HK-2 (cell line): ENCODE results near the gene DNAH10.

Experiments used
- DNase-seq: peaks from one replicate; pipeline ENCODE4 v3.0.0-alpha.2; 2018; ENCODE audit not compliant: unreplicated experiment

Gene DNAH10

DNA sequence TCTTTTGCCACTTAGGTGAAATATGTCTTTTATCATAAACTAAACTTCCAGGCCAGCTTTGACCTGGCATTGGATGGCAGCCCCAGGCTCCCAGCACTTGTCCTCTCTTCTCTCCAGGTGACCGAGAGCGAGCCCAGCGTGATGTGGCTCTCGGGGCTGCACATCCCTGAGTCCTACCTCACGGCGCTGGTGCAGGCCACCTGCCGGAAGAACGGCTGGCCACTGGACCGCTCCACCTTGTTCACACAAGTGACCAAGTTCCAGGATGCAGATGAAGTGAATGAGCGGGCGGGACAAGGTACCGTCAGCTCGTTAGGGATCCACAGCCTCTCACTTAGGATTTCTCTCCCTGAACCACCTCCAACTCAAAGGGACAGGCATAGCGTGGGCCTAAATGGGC lies 171.1 kb downstream of the DNAH10 start:
- DNase-seq: no peak

DNA sequence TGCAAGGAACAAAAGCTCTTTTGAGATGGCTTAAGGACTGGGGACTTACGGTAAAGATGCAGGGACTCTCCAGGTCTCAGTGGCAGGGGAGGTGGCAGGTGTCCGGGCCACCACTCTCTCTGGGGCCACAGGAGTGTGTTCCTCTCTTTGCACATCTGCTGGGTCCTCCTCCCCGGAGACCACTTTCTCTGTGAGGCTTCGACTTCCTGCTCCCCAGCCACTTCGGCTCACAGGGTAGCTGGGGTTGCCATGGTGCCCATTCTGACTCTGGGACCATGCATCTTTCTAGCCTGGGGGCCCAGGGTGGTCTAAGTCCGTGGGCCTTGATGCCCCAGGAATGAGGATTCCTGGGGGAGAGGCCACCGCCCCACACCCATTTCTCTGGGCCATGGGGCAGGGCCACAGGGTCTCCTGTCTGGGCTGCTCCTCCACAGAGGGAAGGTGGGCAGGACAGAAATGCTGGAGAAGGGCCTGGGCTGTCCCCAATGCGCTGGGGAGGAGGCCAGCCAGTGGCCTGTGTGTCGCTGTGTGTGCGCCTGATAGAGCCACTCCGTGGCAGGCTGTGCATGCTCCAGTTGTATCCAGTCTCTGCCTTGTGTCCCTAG lies 172.0 kb downstream of the DNAH10 start:
- no peak for DNase-seq

DNA sequence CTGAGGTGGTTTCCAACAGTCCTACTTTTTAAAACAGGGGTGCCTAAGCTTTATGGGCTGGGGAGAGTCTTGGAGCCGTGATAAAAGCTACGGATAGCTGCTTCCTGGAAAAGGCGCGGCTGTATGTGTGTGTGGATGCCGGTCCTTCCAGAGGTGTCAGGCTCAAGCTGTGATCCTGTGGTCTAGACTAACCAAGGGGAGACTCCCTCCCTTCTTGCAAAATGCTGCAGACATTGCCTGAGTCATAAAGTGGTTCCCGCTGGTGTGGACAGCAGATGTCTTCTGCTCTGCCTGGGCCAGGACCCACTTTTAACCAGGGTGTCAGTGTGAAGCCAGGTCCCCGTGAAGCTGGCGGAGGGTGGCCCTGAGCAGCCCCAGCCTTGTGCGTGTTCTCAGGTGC lies 172.7 kb downstream of the DNAH10 start:
- no peak for DNase-seq

DNA sequence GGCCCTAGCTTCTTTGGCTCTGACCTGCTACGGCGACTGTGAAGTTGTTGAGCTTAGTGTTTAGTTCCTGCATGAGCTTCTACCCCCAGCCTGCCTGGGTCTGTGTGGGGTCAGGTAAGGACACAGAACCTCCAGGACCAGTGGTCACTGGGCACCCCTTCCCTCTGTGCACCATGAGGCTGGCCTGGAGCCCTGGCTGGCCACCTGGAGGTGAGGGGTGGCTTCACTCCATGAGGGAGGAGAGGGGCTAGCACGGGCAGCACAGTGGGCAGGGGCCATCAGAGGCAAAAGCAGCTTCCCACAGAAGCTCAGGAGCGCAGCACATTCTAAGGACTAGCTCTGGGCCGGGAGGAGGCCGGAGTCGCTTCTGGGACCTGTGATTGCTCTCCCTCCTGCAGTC lies 173.9 kb downstream of the DNAH10 start:
- DNase-seq: no peak

DNA sequence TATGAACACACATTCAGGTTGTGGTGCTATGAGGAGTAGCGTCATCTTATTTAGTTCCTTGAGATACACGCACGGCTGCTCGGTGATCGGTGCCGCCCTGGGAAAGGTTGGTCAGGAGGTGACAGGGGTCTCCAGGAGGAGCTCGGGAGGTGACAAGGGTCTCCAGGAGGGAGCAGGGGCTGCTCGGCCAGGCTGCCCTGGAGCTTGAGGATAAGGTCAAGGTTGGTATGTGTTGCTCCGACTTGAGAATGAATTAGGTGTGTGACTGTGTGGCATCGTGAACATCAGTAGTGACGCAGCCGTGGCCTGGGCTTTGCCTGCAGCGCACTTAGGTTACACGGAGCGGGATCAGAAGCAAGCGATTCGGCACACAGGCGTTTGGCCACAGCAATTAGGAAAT lies 174.4 kb downstream of the DNAH10 start:
- no peak for DNase-seq

DNA sequence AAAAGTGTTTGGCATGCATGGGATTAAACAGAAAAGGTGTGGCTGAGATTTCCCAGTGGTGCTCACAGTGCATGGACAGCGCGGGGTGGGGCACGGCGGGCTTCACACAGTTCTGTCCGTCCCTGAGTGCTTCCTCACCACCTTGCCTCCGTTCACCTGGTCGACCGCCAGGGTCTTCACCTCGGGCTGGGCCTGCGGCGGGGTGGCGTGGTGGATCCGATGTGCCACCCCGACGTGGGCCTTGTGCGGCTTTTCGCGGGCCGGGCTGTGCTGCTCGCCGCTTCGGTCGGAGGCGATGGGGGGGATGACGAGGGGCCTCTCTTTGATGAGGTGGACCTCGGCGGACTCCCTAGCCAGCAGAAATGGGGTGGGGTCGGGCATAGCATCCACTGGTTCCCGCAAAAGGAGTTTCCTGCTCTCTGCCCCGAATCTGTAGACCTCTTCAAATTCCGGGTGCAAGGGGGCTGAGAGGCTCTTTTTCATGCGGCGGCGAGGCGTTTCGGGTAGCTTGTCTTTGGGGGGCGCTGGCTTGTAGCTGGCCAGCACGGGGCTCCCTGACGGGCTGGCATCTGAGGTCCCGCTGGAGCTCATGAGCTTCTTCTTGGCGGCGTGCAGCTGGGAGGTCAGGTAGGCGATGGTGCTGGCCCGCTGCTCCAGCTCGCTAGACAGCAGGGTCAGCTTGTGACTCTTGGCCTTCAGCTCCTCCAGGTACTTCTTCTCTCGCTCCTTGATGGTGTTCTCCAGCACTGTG lies 175.0 kb downstream of the DNAH10 start:
- DNase-seq: no peak

DNA sequence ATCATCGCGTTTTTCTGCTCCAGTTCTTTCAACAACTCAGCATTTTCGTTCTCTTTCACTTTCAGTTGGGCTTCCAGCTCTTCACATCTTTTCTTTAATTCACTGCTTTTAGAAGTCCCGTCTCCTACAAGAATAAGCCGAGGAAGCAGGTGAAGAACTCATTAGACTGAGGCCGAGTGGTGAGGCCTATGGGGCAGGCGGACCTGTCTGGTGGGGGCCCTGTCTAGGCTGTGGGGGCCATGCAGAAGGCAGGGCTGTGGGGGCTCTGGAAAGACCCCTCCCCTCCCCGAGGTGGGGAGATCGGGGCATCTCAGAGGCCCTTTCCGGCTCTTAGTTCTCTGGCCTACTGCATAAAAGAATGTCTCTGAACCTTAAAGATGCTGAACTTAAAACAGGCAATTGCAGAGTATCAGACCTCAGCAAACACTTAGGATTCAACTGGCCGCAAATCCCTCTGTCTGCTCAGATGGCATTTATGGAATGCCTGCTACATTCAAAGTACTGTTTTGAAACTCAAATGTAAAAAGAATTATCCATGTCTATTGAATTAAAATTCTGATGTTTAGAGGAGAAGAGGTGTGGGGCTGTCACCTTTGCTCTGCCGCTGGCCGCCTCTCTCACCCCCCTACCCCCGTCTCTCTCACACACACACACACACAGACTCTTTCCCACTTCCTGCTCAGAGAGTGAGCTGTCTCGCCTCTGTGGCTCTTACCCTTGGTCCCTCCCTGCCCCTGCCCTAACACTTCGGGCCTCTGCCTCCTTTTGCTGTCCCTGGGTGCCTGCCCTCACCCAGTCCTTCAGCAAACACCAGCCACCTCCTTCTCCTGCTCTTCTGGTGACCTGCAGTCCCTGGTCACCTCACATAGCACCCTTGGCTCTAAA lies 175.8 kb downstream of the DNAH10 start:
- DNase-seq: peak; percentile 21

DNA sequence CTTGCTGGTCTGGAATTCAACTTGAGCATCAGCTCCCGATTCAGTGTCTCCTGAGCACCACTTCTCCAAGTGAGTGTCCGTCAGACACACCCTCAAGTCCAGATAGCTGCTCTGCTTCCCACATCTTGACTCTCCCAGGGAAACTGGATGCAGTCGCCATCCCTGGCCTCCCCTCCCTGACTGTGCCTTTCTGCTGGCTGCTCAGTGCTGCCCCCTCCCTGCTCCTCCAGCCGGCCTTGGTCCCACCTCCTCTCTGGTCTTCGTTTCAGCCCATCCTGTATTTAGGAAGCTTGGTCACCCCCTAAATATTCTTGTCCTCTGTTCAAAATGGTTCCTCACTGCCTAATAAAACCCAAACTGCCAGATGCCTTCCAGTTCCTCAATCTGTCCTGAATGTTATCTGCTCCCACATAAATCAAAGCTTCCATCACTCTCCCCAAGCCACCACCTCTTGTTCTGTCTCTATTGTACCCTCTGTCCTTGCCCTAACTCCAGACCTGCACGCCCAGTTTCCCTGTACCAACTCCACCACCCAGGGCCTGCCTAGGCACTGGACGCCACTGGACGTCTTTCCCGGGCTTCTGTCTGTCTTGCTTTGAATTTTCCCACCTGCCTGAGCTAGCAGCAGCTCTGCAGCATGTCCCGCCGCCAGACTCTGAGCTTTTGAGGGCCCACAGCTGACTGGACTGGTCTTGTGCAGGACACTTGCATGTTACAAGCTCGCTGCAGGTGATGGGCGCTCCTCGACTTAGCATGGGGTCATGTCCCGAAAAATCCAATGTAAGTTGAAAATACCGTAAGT lies 176.8 kb downstream of the DNAH10 start:
- DNase-seq: no peak

DNA sequence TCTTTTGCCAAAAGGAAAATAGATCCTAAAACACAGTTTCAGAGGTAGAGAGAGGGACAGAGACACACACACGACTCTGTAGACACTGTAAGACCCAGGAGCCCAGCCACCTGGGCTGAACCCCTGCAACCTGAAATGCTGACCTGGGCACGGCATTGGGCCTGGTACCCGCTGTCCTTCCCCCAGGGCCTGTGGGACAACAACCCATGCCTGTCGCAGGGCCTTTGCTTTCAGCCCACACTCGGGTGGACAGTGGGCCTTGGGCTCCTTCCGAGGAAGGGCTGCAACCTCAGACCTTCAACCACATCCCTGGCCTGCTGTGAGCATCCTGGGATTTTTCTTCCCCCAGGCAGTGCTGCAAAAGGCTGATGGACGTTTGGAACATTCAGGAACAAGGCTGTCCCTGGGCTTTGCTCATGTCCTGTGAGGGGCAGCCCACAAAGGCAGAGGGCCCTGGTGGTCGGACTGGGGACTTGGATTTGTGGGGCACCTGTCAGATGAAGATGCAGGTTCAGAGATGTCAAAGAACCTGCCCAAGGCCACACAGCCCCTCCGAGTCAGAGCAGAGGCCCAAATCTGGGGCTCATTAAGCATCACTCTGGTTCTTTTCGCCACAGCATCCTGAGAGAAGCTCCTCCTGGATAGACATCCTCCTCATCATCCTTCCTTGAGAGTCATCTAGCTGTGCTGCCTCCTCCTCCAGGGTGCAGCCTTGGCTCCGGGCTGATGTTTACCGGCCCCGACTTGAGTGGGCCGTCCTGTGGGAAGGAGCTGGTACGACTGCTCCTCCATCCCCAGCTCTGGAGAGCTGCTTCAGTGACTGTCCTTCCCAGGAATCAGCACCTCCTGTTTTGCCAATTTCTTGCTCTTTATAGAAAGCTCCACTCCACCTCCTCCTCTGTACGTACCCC lies 177.9 kb downstream of the DNAH10 start:
- DNase-seq: no peak

DNA sequence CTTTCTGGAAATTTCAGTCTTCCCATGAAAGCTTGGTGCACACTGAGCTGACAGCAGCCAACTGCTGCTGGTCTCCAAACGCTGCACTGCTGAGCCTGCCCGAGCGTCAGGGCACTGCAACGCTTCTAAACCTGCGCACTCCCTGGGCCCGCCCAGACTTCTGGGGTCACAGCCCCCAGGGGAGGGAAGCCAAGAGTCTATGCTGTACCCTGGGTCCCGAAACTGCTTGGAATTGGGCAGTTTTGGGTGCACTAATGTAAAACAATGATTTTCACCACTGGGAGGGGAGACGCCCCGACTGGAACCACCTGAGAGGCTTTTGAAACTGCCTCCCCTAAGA lies 178.5 kb downstream of the DNAH10 start:
- no peak for DNase-seq

DNA sequence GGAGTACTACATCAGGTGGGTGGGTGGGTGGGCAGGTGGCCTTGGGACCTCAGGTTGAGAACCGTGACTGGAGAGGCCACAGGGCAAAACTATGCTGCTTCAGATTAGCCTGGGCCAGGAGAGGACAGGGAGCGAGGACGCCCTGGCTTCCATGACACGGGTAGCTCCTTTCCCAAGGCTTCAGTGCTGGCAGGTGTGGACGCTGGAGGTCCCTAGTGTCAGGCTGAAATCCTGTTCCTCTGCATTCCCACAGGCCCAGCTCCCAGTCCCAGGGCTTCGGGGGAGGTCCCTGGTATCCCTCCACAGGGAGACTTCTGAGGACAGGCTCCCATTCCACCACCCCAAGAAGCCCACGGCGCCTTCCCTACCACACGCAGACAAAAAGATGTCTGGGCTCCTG lies 178.9 kb downstream of the DNAH10 start:
- no peak for DNase-seq

DNA sequence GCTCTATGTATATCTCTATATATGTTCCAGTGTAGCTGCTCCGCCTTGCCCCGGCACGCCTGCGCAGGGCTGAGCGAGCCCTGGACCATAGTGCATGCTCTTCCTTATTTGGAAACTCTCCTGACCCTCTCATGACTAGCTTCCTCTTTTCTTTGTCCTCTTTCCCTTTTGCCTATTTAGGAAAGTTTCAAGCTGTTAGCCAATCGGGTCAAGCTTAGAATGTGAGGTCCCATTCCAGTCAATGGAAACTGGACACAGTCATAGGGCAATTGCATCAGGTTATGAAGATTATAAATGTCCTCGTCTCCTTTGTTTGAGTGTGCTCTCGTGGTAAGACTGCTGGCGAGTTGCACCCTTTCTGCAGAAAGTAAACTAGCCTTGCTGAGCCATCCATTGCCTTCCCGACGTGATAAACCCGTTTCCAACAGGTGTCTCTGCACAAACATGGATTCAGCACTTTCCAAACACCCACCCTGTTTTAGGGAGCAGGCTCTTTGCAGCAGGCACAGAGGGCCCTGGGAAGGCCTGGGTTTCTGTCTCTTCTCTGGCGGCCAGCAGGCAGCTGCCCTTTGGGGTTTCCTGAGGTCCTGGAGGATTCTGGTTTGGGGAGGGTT lies 179.6 kb downstream of the DNAH10 start:
- DNase-seq: no peak

DNA sequence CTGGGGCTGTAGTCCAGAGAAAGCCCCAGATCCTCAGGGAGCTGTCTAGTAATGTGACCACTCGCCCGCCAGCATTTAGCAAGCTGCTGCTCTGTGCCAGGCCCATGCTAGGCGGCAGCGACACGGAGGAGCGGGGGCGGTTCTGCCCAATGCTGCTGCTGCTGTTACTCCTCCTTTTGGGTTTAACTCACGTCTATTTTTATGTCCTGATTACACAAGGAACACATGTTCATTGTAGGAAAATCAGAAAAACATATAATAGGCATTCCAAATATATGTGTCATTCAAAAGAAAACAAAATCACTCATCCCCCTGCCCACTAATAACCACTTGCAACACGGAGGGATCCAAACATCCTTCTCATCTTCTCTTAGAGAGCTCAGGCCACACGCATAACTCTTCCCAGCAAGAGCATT lies 180.1 kb downstream of the DNAH10 start:
- no peak for DNase-seq

DNA sequence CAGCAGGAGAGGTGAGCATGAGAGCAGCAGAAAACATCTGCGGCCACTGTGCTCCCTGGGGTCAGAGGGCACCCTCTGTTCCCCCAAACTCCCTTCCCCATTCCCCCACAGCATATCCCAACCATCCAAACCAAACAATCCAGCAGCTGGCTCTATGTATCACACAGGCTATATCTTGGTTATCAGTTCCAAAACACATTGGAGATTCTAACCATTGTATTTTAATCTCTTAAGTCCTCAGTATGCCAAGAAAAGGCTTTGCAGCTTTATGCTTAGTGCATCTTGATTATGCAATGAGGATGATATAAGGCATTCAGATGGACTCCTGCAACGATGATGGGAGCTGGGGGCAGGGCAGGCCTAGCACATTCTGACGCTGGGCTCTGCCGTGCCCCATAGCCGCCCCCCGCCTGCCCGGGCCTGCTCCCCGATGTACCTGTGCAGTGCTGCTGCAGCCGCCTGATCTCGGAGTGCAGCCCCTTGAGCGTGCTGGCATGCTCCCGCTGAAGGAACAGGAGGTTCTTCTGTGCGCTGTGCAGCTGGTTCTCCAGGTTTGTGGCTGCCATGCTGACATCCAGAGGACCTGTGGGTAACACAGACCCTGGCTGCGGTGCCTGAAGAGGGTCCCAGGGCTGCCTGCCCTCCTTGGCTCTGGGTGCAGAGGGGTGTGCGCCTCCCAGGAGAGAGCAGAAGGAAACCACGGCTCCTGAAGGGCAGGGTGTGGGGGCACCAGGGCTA lies 181.0 kb downstream of the DNAH10 start:
- no peak for DNase-seq

DNA sequence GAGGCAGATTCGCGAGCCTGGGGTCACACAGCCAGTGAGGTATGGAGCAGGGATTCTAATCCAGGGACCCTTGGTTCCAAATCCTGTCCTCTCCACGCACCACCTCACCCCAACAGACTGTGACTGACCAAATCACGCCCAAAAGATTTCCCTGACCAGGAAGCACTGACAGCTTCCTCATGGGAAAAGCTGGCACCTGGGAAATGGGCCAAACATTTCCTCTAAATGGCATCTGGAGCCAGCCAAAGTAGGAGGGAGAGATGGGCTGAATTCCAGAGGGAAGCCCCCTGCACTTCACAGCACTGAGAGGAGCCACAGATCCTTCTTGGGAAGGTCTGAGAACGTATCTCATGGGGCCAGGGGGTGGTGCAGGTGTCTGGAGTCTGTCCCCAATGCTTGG lies 181.7 kb downstream of the DNAH10 start:
- DNase-seq: no peak

DNA sequence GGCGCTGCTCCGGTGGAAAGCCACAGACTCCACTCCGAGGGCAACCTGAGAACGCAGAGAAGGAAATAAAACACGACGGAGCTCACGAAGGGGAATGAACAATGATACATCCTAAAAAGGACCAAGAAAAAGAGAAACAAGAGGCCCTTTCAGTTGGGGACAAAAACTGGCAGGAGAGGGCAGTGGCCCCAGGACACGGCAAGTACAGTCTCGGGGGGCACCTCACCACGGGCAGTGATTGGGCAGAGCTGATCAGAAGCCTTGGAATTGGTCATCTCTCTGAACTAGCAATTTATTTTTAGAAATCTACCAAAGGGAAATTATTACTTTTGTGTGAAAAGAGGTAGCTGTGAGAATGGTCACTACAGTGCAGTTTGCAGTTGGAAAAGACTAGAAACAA lies 182.6 kb downstream of the DNAH10 start:
- DNase-seq: no peak

DNA sequence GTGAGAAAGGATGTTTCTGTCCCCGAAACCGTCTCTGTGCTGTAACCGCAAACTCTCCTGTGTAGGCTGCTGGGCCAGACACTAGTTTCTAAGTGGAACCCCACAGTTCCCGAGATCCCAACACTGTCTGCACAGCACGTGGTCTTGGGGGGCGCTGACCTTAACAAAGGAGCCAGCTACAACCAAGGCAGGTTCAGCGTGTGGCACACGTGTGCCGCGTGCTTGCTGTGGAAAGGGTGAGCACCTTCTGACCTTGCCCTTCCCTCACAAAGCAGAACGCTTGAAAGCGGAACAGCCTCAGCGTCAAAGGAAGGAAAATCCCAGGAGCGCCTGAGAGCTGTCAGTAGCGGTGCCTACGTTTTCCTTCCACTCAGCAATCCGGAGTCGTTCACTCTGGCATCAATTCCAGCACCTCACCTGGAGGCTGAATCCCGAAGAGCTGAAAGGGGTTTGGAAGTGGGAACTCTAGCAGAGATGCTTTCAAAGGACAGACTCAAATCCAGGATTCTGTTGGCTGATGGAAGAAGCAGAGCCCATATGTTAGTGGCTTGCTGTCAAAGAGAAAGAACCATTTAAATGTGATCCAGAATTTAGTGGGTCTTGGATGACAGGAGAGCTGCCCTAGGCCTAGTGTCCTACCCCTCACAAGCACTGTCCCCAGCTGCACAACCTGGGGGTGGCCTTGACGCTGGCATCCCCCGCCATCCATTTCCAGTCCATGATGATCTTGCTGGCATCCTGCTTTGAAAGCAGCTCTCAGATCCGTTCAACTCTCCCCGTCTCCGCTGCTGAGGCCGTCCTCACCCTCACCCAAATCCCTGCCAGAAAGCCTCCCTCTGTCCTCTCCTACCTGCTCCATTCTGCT lies 183.4 kb downstream of the DNAH10 start:
- DNase-seq: no peak

DNA sequence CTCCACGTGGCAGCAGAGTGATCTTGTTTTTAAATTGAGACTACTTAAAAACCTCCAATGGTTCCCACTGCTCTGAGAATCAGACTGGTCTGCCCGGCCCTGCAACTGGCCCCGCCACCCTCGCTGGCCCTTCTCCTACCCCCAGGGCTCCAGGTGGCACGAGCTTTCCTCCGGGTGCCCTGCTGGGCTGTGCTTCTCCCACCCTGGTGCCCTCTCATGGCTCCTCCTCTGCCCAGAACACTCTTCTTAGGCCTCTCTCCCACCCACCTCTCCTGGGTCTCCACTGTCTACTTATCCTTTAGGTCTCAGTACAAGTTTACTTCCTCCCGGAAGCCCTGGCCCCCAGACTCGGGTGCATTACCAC lies 184.0 kb downstream of the DNAH10 start:
- no peak for DNase-seq
